NCI-H1417 (cell line): ENCODE results near the gene POU2AF2.

ENCODE experiments used
- DNase-seq, 3 experiments: peaks; one replicate each; lab custom pipeline; 2025; lab: John Stamatoyannopoulos, UW

POU2AF2 gene

GRCh38 chr11:111331711-111332479 lies 86.4 kb downstream of the POU2AF2 start:
- peak in 2 of 3 experiments; percentile 30 to 74 for DNase-seq

GRCh38 chr11:111334532-111335502 lies 89.3 kb downstream of the POU2AF2 start:
- DNase-seq: peak; percentile 57 to 81 (median 61)

GRCh38 chr11:111335549-111335948 lies 90.0 kb downstream of the POU2AF2 start:
- DNase-seq: no peak
